Right renal pelvis (tissue), 4 donors: Measurements from ENCODE around the gene ITPA. TPM values are rescaled to one million over a fixed set of nuclear protein-coding genes. Genes with fewer than 3 reads are reported as not detected.

Experiments used
- DNase-seq, 4 donors: peaks; one replicate each; pipeline ENCODE4 v3.0.0-alpha.2; 2013; ENCODE audit warnings: low read depth in 4 of 4, low spot score in 3 of 4, missing footprints in 1 of 4
- polyA plus RNA-seq, 4 donors: library from polyadenylated mRNA; unstranded; fragments of 120-200 nt; gene quantifications; one replicate each; pipeline ENCODE4 v1.2.1, GENCODE V29; 2013; ENCODE audit not compliant: insufficient read length in 4 of 4

The ITPA gene
- polyA plus RNA-seq, 4 donors = 46.1 to 70.6 (median 49.5) TPM

DNA sequence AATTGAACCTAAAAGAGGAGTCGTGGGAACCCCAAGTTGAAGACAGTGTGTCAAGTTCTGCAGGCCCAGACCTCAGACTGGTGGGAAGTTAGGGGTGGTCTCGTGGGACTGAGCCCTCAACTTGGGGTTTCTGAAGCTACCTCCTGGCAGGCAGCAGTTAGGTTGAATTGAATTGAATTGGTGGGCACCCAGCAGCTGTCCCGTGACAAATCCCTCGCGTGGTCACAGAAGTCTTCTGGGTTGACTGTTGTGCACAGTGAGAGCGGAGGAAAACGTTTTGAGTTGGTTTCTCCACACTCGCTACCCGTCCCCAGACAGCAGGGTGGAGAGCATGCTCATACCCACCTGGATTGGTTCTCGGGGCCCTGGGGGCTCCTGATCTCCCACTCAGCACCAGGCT lies 16.8 kb downstream of the ITPA start:
- DNase-seq = no peak

DNA sequence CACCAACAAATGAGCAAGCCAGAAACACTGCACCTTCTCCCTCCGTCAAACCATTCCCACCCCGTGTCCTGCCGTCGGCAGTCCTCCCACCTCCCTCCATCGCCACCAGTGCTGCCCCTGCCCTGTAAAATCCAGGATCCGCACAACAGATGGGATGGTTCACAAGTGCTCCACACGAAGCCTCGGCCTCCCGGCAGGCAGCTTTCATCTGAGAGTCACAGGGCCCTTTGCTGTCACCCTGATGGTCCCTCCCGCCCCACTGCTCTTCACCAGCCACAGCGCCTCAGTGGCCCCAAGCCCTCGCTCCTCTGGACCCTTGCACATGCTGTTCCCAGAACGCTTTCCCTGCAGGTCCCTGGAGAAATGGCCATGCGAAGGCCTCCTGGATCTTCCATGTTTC lies 17.6 kb downstream of the ITPA start:
- DNase-seq = no peak

DNA sequence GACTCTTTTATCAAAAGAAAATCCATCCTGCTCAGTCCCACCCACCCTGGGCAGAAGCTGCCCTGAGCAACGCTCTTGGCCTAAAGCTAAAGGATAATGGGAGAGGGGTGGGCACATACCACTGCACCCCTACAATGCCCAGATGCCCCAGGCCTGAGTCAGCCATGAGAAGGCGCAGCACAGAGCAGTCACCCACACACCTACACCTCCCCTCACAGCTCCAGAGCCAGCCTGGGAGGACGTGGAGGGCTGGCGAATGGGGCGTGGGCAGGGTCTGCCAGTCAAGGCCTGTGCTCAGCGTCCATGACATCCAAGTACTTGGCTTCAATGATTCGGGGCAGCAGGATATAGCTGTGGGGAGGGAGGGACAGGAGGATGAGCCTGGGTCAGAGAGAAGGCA lies 18.2 kb downstream of the ITPA start:
- DNase-seq = no peak

GRCh38 chr20:3227936-3228749 lies 18.8 kb downstream of the ITPA start:
- DNase-seq = no peak

DNA sequence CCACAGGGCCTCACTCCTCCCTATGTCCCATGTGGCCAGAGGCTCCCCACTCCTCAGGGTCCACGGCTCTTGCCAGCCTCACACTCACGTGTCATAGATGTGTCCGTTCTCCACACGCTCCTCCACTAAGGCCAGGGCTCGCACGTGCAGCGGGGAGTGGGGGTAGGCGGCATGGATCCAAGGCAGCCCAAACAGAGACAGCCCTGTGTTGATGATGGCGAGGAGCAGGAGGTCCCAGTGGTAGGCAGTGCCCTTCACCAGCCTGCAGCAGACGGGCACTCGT lies 19.4 kb downstream of the ITPA start:
- no peak for DNase-seq

DNA sequence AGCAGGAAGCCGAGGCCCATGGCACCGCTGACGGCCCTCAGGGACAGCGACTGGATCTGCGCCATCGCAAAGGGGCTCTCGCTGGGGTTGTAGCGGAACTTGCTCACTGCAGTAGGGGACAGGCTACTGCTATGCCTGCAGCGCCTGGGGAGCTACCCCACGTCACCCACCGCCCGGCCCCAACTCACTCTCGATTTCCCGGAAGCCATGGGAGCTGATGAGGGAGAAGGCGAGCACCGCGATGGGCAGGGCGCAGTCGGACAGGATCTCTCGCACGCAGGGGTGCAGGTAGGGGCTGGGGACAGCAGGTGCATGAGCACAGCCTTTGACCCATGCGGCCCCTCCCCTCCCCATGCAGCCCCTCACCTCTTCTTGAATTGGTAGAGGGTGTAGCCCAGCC lies 19.9 kb downstream of the ITPA start:
- DNase-seq = no peak

DNA sequence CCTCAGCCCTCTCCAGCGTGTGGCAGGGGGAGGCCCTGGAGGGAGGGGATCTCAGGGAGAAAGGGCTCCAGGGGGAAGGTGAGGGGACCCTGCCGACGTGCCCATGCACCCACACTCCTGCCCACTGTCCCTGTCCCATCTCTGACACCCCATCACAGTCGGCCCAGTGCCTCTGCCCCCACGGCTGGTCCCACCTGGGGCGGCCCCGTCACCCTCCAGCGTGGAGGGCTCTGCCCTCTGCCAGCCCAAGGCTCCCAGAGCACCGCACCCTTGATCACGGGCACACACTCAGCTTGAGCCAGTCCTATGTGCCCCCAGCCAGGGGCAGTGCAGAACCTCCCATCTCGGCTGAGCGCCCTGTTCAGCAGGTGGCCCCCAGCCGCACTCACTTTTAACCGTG lies 20.5 kb downstream of the ITPA start:
- no peak for DNase-seq

GRCh38 chr20:3231116-3231515 lies 21.8 kb downstream of the ITPA start:
- no peak for DNase-seq

DNA sequence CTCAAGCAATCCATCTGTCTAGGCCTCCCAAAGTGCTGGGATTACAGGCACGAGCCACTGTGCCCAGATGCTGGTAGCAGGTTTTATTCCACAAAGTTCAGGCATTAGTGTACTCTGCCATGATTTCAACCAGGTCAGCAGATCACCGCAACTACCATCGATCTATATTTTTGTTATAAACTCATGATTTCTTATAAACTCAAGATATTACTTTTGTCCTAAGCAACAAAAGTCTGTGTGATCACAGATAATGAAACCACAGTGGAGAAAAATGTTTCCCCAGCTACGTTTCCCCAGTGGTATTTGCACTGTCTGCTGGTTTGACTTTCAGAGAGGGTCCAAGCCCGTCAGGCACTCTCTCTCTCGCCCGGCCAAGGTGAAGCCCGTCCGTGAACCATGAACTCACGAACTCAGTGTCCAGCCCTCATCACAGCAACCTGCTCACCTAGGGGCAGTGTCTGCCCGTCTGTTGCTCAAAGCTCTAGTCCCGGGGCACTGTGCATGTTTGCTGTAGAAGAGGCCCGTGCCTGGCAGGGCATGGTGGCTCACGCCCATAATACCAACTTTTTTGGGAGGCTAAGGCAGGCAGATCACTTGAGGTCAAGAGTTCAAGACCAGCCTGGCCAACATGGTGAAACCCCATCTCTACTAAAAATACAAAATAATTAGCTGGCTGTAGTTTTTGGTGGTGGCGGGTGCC lies 22.7 kb downstream of the ITPA start:
- no peak for DNase-seq

DNA sequence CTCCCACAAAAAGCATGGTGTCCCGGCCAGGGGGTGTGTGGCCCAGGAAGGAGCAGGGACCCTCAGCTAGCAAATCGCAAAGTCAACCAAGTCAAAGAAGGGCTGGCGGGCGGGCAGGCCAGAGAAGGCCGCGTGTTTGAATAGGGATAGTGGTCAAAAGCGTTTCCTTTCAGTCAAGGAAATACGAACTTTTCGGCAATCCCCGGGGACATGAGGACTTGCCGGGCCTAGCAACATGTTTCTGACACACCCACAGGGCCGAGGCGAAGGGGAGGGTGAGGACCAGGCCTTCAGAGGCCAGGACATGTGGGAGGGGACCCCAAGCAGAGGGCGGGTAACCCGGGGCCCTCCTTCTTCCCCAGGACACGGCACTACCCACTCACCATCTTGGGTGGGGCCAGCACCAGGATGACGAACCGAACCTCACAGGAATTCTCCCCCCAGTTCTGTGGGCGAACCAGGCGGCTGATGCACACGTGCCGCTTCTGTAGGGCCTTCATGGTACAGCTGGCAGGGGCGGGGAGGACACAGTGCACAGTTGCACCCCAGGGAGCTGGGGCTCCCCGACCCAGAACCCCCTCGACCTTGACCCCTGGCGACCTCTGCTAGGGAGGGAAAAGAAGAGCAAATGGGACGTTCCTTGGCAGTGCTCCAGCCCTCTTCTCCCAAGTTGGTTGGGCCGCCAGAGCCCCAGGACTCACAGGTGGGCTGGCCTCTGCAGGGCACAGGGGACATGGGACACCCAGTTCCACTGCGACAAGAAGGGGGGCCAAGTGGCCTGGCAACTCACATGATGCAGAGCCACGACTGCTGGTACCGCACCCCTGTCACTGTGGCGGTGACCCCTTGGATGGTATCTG lies 24.1 kb downstream of the ITPA start:
- DNase-seq = no peak

- DNase-seq = no peak
Measured at GRCh38 chr20:3233991-3234498, 24.7 kb downstream of the ITPA start.

DNA sequence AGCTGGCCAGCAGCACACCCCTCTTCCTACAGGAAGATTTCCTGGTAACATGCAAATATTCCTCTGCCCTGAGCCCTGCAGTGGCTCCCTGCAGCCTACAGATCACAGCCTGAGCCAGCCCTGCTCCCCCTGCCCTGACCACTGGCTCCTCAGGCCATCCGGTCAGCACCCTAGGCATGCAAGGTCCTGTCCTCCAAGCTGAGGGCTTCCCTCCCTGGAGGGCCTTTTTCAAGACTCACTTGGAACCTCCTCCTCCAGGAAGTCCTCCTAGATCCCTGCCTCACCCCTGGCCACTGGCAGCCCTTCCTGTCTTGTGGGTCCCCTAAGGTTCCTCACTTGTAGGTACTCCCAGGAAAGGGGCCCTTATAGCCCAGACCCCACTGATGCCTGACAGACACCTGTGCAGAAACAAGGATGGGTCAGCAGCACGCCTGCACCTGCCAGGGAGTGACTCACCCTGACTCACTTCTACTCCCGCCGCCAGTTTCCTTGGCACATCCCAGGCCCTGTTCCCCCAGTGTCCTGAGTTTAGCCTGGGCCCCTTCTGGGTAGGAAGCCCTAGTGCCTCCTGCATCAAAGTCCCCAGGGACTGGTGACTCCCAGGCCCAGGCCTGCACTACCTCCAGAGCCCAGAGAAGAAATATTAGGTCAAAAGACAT lies 26.5 kb downstream of the ITPA start:
- no peak for DNase-seq

GRCh38 chr20:3237011-3237957 lies 28.0 kb downstream of the ITPA start:
- DNase-seq = no peak

DNA sequence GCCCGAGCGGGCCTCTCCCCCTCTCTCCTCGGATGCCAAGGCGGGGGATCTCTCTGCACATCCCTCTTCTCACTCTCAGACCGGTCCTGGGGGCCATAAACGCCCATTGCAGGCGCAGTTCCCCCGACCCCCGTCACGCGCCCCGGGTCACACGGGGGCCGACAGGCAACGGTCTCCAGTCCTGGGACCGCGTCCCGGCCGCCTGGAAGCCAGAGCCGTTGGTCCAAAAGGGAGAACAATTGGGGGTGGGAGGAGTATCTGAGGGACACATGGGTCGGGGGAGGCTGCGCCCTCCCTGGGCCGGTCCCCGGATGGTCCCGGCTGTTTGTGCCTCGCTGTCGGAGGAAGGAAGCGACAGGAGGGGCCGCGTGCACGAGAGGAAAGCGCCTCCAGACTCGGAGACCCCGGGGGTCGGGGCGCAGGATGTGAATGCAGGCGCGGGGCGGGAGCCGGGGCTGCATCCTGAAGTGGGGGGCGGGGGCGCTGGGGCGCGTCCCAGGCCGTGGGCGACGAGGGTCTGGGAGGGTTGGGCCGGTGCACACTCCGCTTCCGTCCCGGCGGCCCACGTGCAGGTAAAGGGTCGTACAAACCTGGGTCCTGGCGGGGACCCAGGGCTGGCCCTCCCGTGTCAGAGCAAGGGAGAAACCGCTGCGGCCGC lies 28.8 kb downstream of the ITPA start:
- no peak for DNase-seq

- no peak for DNase-seq
Measured at GRCh38 chr20:3238616-3239025, 29.3 kb downstream of the ITPA start.

DNA sequence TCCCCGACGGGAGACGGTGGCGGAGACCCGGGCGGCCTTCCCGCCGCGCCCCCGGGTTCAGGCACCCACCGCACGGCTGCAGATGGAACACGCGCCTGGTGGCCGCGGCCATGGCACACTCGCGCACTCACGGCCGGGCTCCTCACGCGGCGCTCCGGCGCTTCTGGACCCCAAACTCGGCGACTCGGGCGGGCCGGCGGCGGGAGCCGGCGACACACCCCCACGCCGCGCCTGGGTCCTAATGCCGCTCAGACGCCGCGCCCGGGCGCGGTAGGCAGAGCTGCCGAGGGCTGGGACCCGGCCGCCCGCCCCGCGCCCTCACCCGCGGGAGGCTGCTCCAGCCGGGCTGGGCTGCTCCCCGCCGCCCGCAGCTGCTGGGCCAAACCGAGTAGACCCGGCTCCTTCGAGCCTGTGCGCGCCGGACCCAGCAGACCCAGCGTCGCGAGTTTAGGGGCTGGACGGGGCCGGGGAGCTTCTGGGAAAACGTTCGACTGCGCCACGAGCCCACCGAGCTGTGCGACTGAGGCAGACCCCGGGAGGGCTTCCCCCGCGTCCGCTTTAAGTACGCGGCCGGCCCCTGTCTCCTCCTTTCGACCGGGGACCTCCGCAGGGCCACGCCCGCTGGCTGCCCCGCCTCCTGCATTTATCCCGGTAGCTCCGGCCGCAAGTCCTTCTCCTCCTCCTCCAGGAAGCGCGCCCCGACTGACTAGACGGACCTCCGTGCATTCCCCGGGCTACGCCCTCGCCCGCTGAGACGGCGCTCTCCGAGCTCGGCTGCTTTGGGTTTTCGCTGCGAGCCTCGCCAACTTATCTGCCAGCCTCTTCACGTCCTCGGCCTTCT lies 29.9 kb downstream of the ITPA start, which contains the start of gene SLC4A11:
Gene SLC4A11, minus strand, starts transcription at position 165 of the 841 bp plus-strand sequence. Its CDS starts 53 bp downstream, at position 112.
- DNase-seq = no peak

GRCh38 chr20:3239867-3240775 lies 30.8 kb downstream of the ITPA start:
- no peak for DNase-seq
